ENCODE results near the gene TENM4.

DNA sequence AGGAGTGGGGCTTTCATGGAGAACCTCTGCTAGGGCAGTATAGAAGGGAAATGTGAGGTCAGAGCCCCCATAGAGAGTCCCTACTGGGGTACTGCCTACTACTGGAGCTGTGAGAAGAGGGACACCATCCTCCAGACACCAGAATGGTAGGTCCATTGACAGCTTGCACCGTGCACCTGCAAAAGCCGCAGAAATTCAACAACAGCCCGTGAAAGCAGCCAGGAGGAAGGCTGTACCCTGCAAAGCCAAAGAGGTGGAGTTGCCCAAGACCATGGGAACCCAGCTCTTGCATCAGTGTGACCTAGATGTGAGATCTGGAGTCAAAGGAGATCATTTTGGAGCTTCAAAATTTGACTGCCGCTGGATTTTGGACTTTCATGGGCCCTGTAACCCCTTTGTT lies 245.6 kb downstream of the TENM4 start:
- TF ChIP-seq, protein P1, sequence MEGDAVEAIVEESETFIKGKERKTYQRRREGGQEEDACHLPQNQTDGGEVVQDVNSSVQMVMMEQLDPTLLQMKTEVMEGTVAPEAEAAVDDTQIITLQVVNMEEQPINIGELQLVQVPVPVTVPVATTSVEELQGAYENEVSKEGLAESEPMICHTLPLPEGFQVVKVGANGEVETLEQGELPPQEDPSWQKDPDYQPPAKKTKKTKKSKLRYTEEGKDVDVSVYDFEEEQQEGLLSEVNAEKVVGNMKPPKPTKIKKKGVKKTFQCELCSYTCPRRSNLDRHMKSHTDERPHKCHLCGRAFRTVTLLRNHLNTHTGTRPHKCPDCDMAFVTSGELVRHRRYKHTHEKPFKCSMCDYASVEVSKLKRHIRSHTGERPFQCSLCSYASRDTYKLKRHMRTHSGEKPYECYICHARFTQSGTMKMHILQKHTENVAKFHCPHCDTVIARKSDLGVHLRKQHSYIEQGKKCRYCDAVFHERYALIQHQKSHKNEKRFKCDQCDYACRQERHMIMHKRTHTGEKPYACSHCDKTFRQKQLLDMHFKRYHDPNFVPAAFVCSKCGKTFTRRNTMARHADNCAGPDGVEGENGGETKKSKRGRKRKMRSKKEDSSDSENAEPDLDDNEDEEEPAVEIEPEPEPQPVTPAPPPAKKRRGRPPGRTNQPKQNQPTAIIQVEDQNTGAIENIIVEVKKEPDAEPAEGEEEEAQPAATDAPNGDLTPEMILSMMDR (IDR thresholded peaks at IDR 0.05), result no peak
- no peak for TF ChIP-seq POLR2A (IDR thresholded peaks at IDR 0.05)

Measured in heart left ventricle (tissue), 13 donors.